Kidney (tissue), 14 donors: Measurements from ENCODE around the gene MOGAT2. TPM values are rescaled to one million over a fixed set of nuclear protein-coding genes. Genes with fewer than 3 reads are reported as not detected.
A peak's percentile ranks its signal among the peaks of the same experiment; 100 is the strongest.

Experiments used
- DNase-seq, 5 donors: peaks; one replicate each; pipeline ENCODE4 v3.0.0-alpha.2; 2013 to 2020
- FAIRE-seq: peaks from 2 replicates; lab custom pipeline; 2012; peaks lifted over from hg19 to GRCh38; lab: Jason Lieb, UNC
- H3K27ac ChIP-seq, 2 donors: one replicate each; pipeline ENCODE4 v1.7.0; 2013; ENCODE audit warnings: low read depth in 2 of 2, low read length in 2 of 2, inconsistent platforms in 1 of 2
- H3K27me3 ChIP-seq: one replicate; pipeline ENCODE4 v1.7.1; 2013; ENCODE audit warnings: low read length, inconsistent platforms; ENCODE audit not compliant: control insufficient read depth, insufficient read depth
- H3K36me3 ChIP-seq, 3 donors: one replicate each; pipeline versions ENCODE4 v1.7.0 to v1.7.1; 2013; ENCODE audit warnings: low read length in 3 of 3, control low read depth in 1 of 3, inconsistent platforms in 1 of 3; ENCODE audit not compliant: insufficient read depth in 3 of 3, control insufficient read depth in 2 of 3
- H3K4me1 ChIP-seq, 3 donors: one replicate each; pipeline versions ENCODE4 v1.7.0 to v1.7.1; 2013; ENCODE audit warnings: low read length in 3 of 3, inconsistent platforms in 1 of 3, low read depth in 1 of 3; ENCODE audit not compliant: control insufficient read depth in 2 of 3, insufficient read depth in 2 of 3
- H3K4me3 ChIP-seq, 3 donors: one replicate each; pipeline versions ENCODE4 v1.7.0 to v1.8.1; 2013; ENCODE audit warnings: low read length in 3 of 3, control low read depth in 1 of 3, inconsistent platforms in 1 of 3
- H3K9ac ChIP-seq, 3 donors: one replicate each; pipeline versions ENCODE4 v1.7.0 to v1.7.1; 2013; ENCODE audit warnings: low read length in 3 of 3, control low read depth in 1 of 3, inconsistent platforms in 1 of 3
- H3K9me3 ChIP-seq, 3 donors: one replicate each; pipeline versions ENCODE4 v1.7.0 to v1.7.1; 2013; ENCODE audit warnings: low read length in 3 of 3, control low read depth in 1 of 3, inconsistent platforms in 1 of 3; ENCODE audit not compliant: control insufficient read depth in 2 of 3, insufficient read depth in 1 of 3
- intact Hi-C: fragments of 100-400 bp; cut with DNase I; formaldehyde crosslinking; loops from one replicate; pipeline ENCODE4 v1.11.1; 2022
- polyA plus RNA-seq: library from polyadenylated mRNA; stranded (reverse); fragments of 350-450 nt; fragmentation: Illumina TruSeq; extraction: RNeasy Lipid Tissue Mini Kit (QIAGEN cat#74804); gene quantifications from one replicate; pipeline ENCODE4 v1.2.3, GENCODE V29; 2014; ENCODE audit warnings: low read depth, low replicate concordance; ENCODE audit not compliant: insufficient read depth
- total RNA-seq: library from RNA; stranded (reverse); fragmentation: NEBNext Ultra II Directional; extraction: Animal tissue kit (Norgen Biotek cat#: 25700); gene quantifications from one replicate; pipeline ENCODE4 v1.2.1, GENCODE V29; 2021
- TF ChIP-seq, protein P1 (sequence below): IDR thresholded peaks from 3 replicates; pipeline ENCODE4 v1.5.1; 2012; ENCODE audit warnings: mild to moderate bottlenecking, moderate library complexity, borderline replicate concordance; ENCODE audit not compliant: insufficient read depth; ENCODE audit errors: extremely low read depth
- donor health status: control.
- donor health status: control.
- donor health status: control.
- donor health status: control.
- donor health status: control.
- donor health status: DM: yes; HTN: yes; CAD: no.
- donor health status: Normal renal cell carcinoma (clear cell type).

The MOGAT2 gene
- total and polyA plus RNA-seq, 2 donors from 2014 or later: 1.1 TPM; not detected in 1

DNA sequence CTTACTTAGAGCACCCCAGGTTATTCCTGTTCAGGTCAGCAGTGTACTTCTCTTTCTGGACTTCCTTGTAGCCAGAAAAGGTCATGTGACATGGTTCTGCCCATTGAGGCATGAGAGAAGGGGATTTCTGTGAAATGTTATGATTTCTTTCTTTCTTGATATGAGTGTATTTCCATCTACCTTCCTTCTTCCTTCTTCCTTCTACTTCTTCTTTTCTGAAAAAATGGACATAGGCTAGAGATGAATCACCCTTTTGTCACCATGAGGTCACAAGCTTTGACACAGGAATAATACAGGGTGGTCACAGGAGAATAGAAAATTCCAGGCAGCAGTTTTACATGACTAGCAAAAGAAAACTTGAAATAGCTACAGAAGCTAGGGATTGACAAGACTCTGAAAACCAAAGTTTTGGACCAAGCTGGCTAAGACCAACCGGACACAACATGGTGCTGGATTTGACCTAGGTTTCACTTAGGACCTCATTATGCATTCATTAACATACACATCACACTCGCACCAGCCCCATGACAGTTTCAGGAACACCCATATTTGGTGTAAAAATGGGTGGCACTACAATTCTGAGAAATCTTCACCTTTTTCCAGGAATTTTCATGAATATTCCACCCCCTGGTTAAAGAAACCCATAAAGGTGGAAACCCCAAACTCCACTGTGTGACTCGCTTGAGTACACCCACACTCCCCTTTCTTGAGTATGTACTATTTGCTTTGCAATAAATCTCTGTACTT lies 27.6 kb upstream of the MOGAT2 start:
- no peak for FAIRE-seq
- no peaks in the 10 kb centered on the region for H3K36me3 ChIP-seq
- no peak overlapping the region for H3K27ac ChIP-seq
- TF ChIP-seq, protein P1, sequence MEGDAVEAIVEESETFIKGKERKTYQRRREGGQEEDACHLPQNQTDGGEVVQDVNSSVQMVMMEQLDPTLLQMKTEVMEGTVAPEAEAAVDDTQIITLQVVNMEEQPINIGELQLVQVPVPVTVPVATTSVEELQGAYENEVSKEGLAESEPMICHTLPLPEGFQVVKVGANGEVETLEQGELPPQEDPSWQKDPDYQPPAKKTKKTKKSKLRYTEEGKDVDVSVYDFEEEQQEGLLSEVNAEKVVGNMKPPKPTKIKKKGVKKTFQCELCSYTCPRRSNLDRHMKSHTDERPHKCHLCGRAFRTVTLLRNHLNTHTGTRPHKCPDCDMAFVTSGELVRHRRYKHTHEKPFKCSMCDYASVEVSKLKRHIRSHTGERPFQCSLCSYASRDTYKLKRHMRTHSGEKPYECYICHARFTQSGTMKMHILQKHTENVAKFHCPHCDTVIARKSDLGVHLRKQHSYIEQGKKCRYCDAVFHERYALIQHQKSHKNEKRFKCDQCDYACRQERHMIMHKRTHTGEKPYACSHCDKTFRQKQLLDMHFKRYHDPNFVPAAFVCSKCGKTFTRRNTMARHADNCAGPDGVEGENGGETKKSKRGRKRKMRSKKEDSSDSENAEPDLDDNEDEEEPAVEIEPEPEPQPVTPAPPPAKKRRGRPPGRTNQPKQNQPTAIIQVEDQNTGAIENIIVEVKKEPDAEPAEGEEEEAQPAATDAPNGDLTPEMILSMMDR: no peak
- no peaks in the 10 kb centered on the region for H3K9me3 ChIP-seq
- intact Hi-C loops: no loop called here
- DNase-seq: peak in 2 of 5 donors; percentile 41
- no peak overlapping the region for H3K4me3 ChIP-seq
- no peak overlapping the region for H3K9ac ChIP-seq
- H3K4me1 ChIP-seq: no peaks in the 10 kb centered on the region
- no peaks in the 10 kb centered on the region for H3K27me3 ChIP-seq

DNA sequence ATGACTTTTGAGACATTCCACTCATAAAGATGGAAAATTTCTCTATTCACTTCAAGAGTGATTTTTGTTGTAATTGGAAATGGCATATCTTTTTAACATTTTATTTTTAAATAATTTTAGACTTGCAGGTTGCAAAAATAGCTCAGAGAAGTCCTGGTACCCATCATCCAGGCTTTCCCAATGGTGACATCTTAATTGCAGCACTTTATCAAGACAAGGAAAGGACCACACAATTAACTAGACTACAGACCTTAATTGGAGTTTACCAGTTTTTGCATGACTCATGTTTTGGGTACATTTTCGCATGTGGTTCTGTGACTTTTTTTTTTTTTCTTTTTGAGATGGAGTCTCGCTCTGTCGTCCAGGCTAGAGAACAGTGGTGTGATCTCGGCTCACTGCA lies 25.8 kb upstream of the MOGAT2 start:
- no peaks in the 10 kb centered on the region for H3K4me1 ChIP-seq
- TF ChIP-seq, protein P1: no peak
- intact Hi-C loops: no loop called here

DNA sequence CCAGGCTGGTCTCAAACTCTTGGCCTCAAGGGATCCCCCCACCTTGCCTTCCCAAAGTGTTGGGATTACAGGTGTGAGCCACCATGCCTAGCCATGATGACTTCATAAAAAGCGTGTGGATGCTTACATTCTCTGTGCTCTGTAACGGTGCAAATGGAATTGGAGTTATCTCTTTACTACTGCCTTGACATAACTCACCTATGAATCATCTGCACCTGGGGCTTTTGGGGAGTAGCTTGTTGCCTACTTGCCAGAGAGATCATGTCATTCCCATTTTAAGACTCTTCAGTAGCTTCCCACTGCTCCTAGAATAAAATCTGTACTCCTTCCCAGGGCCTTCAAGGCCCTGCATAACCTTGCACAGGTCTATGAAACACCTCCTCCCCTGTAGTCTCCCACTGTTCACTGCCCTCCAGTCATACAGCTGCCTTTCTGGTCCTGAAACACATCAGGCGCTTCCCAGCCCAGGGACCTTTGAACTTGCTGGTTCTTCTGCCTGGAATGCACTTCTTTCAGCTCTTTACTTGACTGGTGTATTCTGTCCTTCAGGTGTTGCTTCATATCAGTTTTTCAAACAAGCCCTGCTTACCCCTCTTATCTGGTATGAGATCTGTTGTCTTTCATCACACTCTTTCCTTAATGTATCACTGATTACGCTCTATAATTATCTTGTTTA lies 19.6 kb upstream of the MOGAT2 start:
- intact Hi-C loops: no loop called here
- H3K4me1 ChIP-seq: no peaks in the 10 kb centered on the region
- no peaks in the 10 kb centered on the region for H3K9me3 ChIP-seq
- no peak overlapping the region for H3K9ac ChIP-seq
- no peak for DNase-seq
- no peak overlapping the region for H3K4me3 ChIP-seq
- no peaks in the 10 kb centered on the region for H3K36me3 ChIP-seq
- FAIRE-seq: no peak
- H3K27me3 ChIP-seq: no peaks in the 10 kb centered on the region
- TF ChIP-seq, protein P1: no peak
- H3K27ac ChIP-seq: no peak overlapping the region

More for the DNA sequence above, 25.8 kb upstream of the MOGAT2 start:
- no peaks in the 10 kb centered on the region for H3K27me3 ChIP-seq
- no peak overlapping the region for H3K4me3 ChIP-seq
- H3K9ac ChIP-seq: no peak overlapping the region
- H3K9me3 ChIP-seq: no peaks in the 10 kb centered on the region
- no peak overlapping the region for H3K27ac ChIP-seq
- DNase-seq (no peak), FAIRE-seq (no peak)
- H3K36me3 ChIP-seq: no peaks in the 10 kb centered on the region
